HEK293 (cell line): ENCODE results near the gene CCND1.

Experiments used
- BCL11B ChIP-seq: fragments of 450-650 bp; formaldehyde crosslinking; IDR thresholded peaks from 2 replicates; pipeline ENCODE4 v1.5.1; 2016; ENCODE audit warnings: low read depth, missing biosample characterization, missing genetic modification characterization
- ELK4 ChIP-seq: IDR thresholded peaks from 2 replicates; pipeline ENCODE4 v1.6.1; 2011; ENCODE audit warnings: mild to moderate bottlenecking, low read depth, low read length, borderline replicate concordance
- GLI2 ChIP-seq: fragments of 450-650 bp; formaldehyde crosslinking; IDR thresholded peaks from 2 replicates; pipeline ENCODE4; 2017; ENCODE audit warnings: missing biosample characterization, missing genetic modification characterization, low read depth, borderline replicate concordance
- HOXC10 ChIP-seq: sonication (generic); formaldehyde crosslinking; IDR thresholded peaks from 2 replicates; pipeline ENCODE4 v1.8.1; 2023; ENCODE audit warnings: mild to moderate bottlenecking, missing genetic modification reagents
- IKZF3 ChIP-seq: fragments of 450-650 bp; IDR thresholded peaks from 2 replicates; pipeline ENCODE4 v1.5.0; 2018; ENCODE audit warnings: missing biosample characterization, mild to moderate bottlenecking, missing genetic modification characterization, moderate library complexity
- KLF16 ChIP-seq: fragments of 450-650 bp; formaldehyde crosslinking; IDR thresholded peaks from 2 replicates; pipeline ENCODE4 v1.5.1; 2017; ENCODE audit warnings: missing biosample characterization, missing genetic modification characterization
- KLF17 ChIP-seq: fragments of 450-650 bp; formaldehyde crosslinking; IDR thresholded peaks from 2 replicates; pipeline ENCODE4 v1.5.1; 2016; ENCODE audit warnings: missing biosample characterization, missing genetic modification characterization
- MYNN ChIP-seq: fragments of 450-650 bp; formaldehyde crosslinking; IDR thresholded peaks from 2 replicates; pipeline ENCODE4 v1.5.1; 2016; ENCODE audit warnings: missing biosample characterization, missing genetic modification characterization, borderline replicate concordance
- PRDM10 ChIP-seq: fragments of 450-650 bp; formaldehyde crosslinking; IDR thresholded peaks from 2 replicates; pipeline ENCODE4 v1.5.1; 2016; ENCODE audit warnings: missing biosample characterization, missing genetic modification characterization
- REST ChIP-seq: fragments of 450-650 bp; formaldehyde crosslinking; IDR thresholded peaks from 2 replicates; pipeline ENCODE4 v1.5.1; 2016; ENCODE audit warnings: missing biosample characterization, missing genetic modification characterization
- YY1 ChIP-seq: fragments of 450-650 bp; formaldehyde crosslinking; IDR thresholded peaks from 2 replicates; pipeline ENCODE4 v1.5.1; 2018; ENCODE audit warnings: missing biosample characterization, missing genetic modification characterization
- ZNF10 ChIP-seq: fragments of 450-650 bp; formaldehyde crosslinking; IDR thresholded peaks from 2 replicates; pipeline ENCODE4 v1.5.1; 2017; ENCODE audit warnings: missing biosample characterization, missing genetic modification characterization
- ZNF133 ChIP-seq: fragments of 450-650 bp; formaldehyde crosslinking; IDR thresholded peaks from 2 replicates; pipeline ENCODE4 v1.5.1; 2016; ENCODE audit warnings: missing biosample characterization, missing genetic modification characterization
- ZNF280D ChIP-seq: fragments of 450-650 bp; formaldehyde crosslinking; IDR thresholded peaks from 2 replicates; pipeline ENCODE4 v1.5.1; 2016; ENCODE audit warnings: missing biosample characterization, missing genetic modification characterization
- ZNF335 ChIP-seq: fragments of 450-650 bp; formaldehyde crosslinking; conservative IDR thresholded peaks from 2 replicates; pipeline ENCODE4 v1.5.1; 2016; ENCODE audit warnings: missing biosample characterization, missing genetic modification characterization
- ZNF341 ChIP-seq: fragments of 450-650 bp; formaldehyde crosslinking; IDR thresholded peaks from 2 replicates; pipeline ENCODE4; 2016; ENCODE audit warnings: low read depth, missing biosample characterization, missing genetic modification characterization
- ZNF449 ChIP-seq: fragments of 450-650 bp; formaldehyde crosslinking; IDR thresholded peaks from 2 replicates; pipeline ENCODE4 v1.5.1; 2017; ENCODE audit warnings: missing biosample characterization, mild to moderate bottlenecking, missing genetic modification characterization, moderate library complexity
- ZNF501 ChIP-seq: fragments of 450-650 bp; formaldehyde crosslinking; IDR thresholded peaks from 2 replicates; pipeline ENCODE4 v1.5.1; 2016; ENCODE audit warnings: missing biosample characterization, missing genetic modification characterization
- ZNF521 ChIP-seq: fragments of 450-650 bp; formaldehyde crosslinking; IDR thresholded peaks from 2 replicates; pipeline ENCODE4 v1.5.1; 2017; ENCODE audit warnings: missing biosample characterization, mild to moderate bottlenecking, missing genetic modification characterization
- ZNF560 ChIP-seq: fragments of 450-650 bp; formaldehyde crosslinking; IDR thresholded peaks from 2 replicates; pipeline ENCODE4 v1.5.1; 2017; ENCODE audit warnings: missing biosample characterization, missing genetic modification characterization, borderline replicate concordance
- ZNF585B ChIP-seq: fragments of 450-650 bp; formaldehyde crosslinking; IDR thresholded peaks from 2 replicates; pipeline ENCODE4 v1.5.1; 2016; ENCODE audit warnings: missing biosample characterization, missing genetic modification characterization
- ZNF621 ChIP-seq: fragments of 450-650 bp; formaldehyde crosslinking; IDR thresholded peaks from 2 replicates; pipeline ENCODE4 v1.5.1; 2017; ENCODE audit warnings: missing biosample characterization, missing genetic modification characterization
- ZNF629 ChIP-seq: fragments of 450-650 bp; formaldehyde crosslinking; IDR thresholded peaks from 2 replicates; pipeline ENCODE4 v1.5.1; 2017; ENCODE audit warnings: missing biosample characterization, missing genetic modification characterization
- ZNF658 ChIP-seq: fragments of 450-650 bp; formaldehyde crosslinking; IDR thresholded peaks from 2 replicates; pipeline ENCODE4; 2016; ENCODE audit warnings: missing biosample characterization, missing genetic modification characterization
- ZNF670 ChIP-seq: fragments of 450-650 bp; formaldehyde crosslinking; IDR thresholded peaks from 2 replicates; pipeline ENCODE4 v1.5.1; 2016; ENCODE audit warnings: missing biosample characterization, missing genetic modification characterization, low read depth
- ZSCAN16 ChIP-seq: fragments of 450-650 bp; formaldehyde crosslinking; IDR thresholded peaks from 2 replicates; pipeline ENCODE4 v1.5.1; 2016; ENCODE audit warnings: missing biosample characterization, missing genetic modification characterization

CCND1 gene

GRCh38 chr11:69640995-69641581 lies at the start of gene CCND1 (continued):
- TF ChIP-seq GLI2 (tag by site-specific recombination) (no peak), IKZF3 (tag by site-specific recombination) (peak; percentile 24; the same call in 1 of the 2 replicates), ZNF621 (tag by site-specific recombination) (no peak), ZNF585B (no peak), ZNF560 (tag by site-specific recombination) (no peak), KLF16 (tag by site-specific recombination) (no peak), MYNN (tag by site-specific recombination) (no peak), ZNF280D (tag by site-specific recombination) (no peak), ZNF670 (no peak), HOXC10 (no peak), PRDM10 (peak; percentile 58), BCL11B (tag by site-specific recombination) (no peak), ZNF10 (tag by site-specific recombination) (no peak), ELK4 (no peak), ZNF335 (peak; percentile 49), ZNF521 (tag by site-specific recombination) (no peak), ZNF629 (tag by site-specific recombination) (no peak; the same call in 1 of the 2 replicates), ZNF501 (no peak; the same call in 1 of the 2 replicates), REST (tag by site-specific recombination) (no peak), KLF17 (tag by site-specific recombination) (0 out of 2 replicates have a peak, but pooled peaks have one; percentile 24), YY1 (tag by site-specific recombination) (no peak), ZSCAN16 (tag by site-specific recombination) (no peak), ZNF341 (tag by site-specific recombination) (peak; percentile 81), ZNF133 (tag by site-specific recombination) (no peak), ZNF658 (tag by site-specific recombination) (no peak), ZNF449 (tag by site-specific recombination) (no peak)
